ENCODE data around the gene DGKB.

DNA sequence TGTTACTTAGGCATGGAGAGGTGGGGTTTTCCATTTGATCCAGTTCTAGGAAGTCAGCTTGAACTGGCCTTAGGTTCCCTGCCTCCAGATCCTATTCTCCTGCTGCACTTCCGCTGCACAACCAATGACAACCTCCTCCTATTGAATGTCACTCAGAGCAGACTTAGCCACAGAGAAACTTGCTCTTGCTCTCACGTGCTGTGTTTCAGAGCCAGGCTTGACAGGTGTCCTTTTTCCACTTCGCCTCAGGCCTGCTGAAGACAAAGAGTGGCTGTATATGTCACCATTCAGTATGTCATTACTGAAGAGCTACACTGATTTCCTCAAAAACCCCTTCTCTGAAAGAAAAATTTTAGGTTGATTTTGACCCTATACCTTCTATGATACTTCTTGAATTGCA lies 797.7 kb downstream of the DGKB start:
- no peak for TF ChIP-seq POLR2A (IDR thresholded peaks at IDR 0.05; ENCODE audit: low read length)
- TF ChIP-seq, protein P1, sequence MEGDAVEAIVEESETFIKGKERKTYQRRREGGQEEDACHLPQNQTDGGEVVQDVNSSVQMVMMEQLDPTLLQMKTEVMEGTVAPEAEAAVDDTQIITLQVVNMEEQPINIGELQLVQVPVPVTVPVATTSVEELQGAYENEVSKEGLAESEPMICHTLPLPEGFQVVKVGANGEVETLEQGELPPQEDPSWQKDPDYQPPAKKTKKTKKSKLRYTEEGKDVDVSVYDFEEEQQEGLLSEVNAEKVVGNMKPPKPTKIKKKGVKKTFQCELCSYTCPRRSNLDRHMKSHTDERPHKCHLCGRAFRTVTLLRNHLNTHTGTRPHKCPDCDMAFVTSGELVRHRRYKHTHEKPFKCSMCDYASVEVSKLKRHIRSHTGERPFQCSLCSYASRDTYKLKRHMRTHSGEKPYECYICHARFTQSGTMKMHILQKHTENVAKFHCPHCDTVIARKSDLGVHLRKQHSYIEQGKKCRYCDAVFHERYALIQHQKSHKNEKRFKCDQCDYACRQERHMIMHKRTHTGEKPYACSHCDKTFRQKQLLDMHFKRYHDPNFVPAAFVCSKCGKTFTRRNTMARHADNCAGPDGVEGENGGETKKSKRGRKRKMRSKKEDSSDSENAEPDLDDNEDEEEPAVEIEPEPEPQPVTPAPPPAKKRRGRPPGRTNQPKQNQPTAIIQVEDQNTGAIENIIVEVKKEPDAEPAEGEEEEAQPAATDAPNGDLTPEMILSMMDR (IDR thresholded peaks at IDR 0.05) = no peak
- no peak for TF ChIP-seq NR3C1 (IDR thresholded peaks at IDR 0.05)
- TF ChIP-seq, protein P2, sequence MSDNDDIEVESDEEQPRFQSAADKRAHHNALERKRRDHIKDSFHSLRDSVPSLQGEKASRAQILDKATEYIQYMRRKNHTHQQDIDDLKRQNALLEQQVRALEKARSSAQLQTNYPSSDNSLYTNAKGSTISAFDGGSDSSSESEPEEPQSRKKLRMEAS (IDR thresholded peaks at IDR 0.05) = no peak
- no peak for TF ChIP-seq KDM5A (IDR thresholded peaks at IDR 0.05)

All from A549 (cell line).